NCI-H2029 treated with DMSO at 0.1 percent for 48 hours (cell line): Measurements from ENCODE around the gene CDK18.

Source experiments
- DNase-seq: peaks from one replicate; lab custom pipeline; 2025; lab: John Stamatoyannopoulos, UW

Gene CDK18

DNA sequence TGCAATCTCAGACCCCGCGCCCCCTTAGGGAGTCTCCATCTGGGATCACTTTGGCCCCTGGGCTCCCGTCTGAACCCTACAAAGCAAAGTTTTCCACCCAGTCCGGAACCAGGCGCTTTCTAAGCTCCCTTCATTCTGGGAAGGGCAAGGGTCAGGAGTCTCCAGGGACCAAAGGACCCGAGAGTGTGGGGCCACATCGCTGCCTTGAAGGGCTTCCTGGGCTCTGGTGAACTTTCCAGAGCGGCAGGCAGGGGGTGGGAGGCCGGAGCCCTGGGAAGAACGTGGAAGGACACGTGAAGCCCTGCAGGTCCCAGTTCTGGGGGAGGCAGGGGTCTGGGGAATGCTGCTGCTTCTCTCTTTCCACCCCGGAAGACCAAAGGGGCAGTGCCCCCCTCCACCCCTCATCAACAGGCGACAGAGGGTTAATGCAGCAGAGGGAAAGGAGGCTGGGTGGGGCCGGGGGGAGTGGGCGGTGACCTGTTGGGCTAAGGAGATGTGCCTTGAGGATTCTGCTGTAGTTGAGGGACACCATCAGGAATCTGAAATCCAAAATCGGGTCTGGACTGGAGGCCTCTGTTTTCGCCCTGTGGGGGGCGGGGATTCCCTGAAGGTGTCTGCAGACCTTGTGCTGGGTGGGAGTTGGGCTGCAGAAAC is 734 bp downstream of the CDK18 start:
- no peak for DNase-seq

DNA sequence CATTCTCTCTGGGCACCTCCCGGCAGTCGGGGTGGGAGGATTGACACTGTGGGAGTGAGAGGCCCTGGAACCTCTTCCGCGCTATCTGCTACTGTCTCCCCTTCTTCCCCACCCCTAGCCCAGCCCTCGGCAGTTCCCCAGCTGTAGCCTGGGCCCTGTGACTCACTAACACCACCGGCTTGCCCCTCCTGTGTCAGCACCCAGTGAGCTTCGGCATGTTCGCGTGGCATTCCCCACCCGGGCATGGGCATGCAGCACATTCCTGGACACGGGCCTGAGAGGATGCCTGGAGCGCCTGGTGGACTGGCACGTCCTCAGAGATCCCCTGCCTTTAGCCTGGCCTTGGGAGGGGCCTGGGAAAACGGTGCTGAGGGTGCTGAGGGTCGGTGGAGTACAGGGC is 1.3 kb downstream of the CDK18 start:
- no peak for DNase-seq

DNA sequence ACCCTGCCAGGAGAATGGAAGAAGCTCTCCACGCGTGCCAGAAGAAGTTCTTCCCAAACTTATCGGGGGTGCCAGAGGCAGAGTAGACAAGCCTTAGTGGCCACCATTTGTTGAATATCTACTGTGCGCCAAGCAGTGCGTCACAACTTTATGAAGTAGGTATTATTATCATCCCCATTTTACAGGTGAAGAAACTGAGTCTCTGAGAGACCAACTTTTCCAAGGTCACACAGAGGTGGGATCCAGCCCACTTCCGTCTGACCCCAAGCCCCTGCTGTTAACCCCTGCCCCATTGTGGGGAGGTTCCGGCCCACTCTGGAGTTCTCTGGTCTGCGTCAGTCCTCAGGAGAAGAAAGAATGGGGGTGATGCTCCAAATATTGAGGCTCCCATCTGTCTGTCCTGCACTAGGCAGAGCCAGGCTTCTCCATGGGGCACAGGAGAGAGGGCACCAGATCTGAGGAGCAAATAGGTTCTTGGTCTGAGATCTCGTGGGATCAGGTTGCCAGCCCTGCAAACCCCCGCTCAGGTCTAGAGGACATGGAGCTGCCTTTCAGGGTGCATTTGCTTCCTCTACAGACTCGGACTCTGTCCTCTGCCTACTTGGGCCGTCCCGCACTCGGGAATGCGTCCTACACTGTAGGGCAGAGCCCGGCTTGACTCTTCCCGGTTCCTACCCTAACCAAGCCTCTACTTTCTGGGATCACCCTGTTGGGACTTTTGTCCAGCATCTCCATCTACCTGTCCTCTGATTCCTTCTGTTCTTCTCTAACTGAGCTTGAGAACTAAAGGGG is 2.1 kb downstream of the CDK18 start:
- DNase-seq: no peak

DNA sequence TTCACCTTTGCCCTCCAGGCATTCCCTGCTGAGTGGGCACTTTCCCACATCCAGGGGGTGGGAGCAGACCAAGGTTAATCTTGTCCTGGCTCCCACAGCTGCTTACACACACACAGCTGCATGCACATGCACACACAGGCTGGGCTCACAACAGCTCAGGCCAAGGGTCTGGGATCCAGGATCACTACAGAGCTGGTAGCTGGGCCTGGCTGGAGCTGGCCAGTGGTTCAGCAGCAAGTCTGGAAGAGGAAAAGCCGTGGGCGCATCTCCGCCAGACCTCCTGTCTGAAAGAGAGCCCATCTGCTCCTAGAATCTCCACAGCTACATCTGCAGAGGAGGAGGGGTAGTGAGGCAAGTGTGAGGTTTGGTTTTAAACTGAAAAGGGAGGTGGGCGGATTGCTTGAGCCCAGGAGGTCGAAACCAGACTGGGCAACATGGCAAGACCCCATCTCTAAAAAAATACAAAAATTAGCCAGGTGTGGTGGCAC is 3.8 kb downstream of the CDK18 start:
- no peak for DNase-seq

DNA sequence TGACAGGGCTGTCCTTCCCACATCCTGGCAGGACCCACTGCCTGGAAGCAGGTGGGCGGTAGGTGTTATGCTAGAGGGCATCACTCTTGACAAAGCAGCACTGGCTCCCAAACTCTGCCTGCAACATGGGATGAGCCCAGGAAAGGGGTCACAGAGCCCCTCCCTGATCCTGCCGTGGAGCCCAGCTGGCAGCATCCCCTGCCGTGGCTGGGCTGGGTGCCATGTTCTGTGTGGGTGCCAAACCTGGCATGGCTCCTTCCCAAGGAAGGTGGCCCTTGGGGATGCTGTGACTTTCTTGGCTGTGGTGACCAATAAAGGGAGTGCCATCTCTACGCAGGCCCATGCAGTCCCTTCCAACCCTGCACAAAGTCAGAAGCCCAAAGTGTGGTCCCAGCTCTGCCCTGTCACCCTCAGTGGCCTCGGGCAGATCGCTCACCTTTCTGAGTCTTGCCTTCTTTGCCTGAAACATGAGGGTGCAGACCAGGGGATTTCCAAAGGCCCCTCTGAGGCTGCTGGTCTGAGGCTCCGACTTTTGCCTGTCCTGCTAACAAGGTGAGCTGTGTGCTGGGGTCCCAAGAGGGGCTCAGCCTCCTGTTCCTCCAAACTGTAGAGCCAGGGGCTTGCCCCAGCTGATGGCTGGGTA is 6.0 kb downstream of the CDK18 start:
- DNase-seq: no peak

DNA sequence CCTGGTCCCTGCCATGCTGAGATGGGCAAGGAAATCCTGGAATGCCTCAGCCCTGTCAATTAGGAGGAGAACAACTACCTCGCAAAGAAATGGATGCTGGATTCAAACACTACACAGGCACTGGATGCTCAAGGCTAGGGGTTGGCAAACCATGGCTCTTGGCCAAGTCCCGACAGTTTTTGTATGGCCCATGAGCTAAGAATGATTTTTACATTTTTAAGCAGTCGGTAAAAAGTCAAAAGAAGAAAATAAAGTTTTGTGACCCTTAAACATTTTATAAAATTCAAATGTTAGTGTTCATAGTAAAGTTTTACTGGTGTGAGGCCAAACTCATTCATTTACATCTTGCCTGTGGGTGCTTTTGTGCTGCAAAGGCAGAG is 6.5 kb downstream of the CDK18 start:
- no peak for DNase-seq

DNA sequence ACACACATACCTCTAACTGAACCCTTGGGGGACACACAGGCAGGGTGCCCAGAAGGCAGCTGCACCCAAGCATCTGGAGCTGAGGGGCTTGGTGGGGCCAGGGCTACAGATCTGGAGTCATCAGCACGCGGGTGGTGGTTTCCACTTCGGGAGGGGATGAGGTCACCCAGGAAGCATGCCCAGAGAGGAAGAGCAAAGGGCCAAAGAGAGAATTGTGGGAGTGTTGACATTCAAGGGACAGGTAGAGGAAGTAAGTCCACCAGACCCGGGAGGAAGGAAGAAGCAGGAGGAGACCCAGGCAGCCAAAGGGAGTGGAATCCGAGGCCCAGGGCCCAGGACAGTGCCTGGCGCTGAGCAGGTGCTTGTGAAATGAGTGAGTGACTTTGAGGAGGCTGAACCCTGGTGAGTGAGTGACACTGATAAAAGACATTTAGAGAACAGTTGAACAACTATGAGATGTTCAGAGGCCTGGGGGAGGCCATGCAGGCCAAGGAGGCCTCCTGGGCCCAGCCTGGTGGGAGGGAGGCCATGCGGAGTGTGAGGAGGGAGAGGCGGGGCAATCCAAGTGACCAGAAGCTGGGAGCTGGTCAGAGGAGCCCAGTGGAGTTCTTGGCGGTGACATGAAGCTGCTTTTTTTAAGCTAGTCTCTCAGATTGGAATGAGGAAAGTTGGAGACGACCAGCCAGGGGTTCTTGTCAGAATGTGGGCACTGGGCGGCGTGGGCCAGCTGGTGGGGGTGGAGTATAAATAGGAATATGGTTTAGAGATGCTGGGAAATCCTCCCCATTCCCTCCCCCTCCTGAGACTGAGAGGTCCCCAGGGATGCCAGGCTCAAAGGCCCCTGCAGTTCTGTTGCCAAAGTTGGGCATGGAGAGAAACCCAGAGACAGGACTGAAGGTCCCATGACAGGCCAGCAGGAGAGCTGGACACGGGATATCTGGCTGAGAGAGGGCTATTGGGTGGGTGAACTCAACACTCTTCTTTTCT is 7.9 kb downstream of the CDK18 start:
- DNase-seq: no peak

DNA sequence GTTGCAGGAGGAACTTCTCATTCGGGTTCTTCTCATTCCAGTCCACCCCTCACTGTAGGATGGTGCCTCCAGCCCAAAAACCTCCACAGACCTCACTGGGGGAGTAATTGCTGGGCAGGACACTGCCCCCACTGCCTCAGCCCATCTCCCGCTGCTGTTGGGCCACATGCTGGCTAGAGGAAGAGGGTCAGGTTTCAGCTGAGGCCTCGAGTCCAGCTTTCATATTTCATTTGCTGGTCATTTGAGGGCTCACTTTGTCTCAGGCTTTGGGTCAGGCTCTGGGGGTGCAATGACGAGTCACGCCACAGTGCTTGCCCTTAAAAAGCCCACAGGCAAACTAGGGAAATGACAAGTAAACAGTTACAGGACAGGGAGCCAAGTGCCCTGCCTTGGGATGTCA is 9.3 kb downstream of the CDK18 start:
- DNase-seq: no peak

DNA sequence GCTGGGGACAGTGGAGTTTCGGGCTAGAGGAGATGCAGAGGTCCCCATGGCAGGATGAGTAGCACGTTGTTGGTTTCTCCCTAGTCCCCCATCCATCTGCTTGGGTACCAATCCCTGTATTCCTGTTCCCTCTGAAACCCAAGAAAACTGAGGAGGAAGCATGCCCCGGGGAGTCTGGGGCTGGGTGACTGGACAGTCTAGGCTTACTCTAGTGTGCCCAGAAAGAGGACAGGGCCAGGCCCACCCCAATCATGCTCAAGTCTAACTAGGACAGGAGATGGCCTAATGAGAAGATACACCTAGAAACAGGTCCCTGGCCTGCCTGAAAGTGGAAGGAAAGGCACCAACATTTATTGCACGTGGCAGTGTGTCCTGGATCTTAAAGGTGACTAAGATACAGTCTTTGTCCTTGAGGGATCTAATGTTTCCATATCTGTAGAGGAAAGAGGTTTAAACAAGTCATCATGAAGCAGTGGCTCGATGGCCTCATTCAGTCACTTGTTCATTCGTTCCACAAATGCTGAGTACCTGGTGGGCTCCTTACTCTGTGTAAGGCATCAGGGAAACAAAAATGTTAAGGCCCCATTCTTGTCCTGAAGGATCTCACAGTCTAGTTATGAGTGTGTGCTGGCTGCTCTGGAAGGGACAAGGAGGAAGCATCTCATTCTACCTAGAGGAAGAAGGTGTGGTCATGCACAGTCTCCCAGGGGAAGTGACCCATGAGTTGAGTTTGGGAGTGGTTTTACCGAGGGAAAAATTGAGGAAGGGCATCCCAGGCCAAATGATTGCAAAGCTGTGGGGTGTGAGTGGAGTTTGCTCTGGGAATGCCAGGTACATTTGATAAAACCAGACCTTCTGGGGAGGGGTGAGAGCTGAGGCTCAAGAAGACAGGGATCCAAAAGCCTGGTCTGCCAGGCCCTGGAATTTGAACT is 10.0 kb downstream of the CDK18 start:
- no peak for DNase-seq

DNA sequence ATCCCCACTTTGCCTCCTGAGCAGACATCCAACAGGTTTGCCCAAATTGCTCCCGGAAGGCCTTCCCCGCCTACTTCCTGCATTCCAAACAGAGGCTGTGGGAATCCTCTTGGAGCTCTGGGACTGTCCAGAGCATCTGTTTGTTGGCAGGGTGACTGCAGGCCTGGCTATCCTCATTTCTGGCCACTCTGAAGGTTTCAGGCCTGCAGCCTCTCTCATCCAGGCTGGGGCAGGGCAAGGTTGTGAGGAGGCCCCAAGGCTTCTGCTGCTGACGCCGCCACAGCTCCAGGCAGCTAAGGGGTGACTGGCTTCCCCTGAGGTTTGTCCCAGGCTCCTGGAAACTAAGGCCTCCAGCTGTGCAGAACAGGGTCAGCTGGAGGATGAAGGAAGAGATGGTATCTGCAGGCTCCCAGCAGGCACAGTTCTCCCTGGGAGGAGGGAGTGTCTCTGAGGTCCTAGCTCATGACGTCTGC is 11.3 kb downstream of the CDK18 start:
- DNase-seq: no peak

DNA sequence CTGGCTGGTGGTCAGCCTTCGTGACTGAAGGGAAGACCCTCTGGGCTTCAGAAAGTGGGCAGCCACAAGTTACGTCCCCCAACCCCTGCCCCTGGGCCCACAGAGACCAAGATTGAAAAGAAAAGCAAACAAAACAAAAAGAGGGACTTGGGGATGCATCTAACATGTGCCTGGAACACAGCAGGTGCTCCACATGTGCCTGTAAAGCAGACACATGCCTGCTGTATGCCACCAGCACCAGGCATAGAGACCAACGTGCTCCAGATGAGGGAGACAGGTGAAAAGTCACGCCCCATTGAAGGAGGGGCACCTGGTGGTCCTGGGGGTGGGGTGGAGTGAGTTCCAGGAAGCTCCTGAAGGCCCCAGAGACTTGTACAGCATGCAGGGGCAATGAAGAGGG is 11.9 kb downstream of the CDK18 start:
- no peak for DNase-seq

DNA sequence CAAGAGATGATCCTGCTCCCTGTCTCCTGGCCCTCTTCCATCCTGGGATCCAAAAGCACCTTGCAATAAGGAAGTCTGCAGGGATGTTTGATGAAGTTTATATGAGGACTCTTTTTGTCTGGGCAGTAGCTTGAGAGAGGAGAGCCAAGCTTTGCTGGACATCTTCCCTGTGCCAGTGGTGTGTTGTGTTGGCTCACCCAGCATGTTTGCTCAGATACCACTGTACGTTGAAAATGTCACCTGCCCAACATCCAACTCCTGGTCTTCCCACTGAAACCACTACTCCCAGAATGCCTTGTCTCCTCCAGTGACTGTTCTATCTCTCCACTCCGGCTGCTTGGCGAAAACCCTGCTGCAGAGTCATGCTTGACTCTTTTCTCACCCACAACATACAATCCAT is 12.8 kb downstream of the CDK18 start:
- no peak for DNase-seq

DNA sequence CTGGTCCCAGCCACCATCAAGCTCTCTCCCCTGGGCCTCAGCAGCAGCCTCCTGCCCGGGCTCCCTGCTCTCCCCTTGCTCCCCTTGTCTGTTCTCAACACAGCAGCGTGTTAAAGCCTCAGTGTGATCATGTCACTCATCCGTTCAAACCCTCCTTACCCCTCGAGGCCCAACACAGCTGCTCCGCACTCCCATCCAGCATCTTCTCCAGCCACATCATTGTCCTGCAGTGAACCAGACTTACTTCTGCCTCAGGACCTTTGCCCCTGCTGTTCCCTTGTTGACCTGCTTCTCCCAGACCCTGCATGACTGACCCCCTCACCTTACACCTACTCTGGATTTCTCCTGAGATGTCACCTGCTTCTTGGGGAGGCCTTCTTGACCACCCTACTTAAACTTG is 13.3 kb downstream of the CDK18 start:
- no peak for DNase-seq

DNA sequence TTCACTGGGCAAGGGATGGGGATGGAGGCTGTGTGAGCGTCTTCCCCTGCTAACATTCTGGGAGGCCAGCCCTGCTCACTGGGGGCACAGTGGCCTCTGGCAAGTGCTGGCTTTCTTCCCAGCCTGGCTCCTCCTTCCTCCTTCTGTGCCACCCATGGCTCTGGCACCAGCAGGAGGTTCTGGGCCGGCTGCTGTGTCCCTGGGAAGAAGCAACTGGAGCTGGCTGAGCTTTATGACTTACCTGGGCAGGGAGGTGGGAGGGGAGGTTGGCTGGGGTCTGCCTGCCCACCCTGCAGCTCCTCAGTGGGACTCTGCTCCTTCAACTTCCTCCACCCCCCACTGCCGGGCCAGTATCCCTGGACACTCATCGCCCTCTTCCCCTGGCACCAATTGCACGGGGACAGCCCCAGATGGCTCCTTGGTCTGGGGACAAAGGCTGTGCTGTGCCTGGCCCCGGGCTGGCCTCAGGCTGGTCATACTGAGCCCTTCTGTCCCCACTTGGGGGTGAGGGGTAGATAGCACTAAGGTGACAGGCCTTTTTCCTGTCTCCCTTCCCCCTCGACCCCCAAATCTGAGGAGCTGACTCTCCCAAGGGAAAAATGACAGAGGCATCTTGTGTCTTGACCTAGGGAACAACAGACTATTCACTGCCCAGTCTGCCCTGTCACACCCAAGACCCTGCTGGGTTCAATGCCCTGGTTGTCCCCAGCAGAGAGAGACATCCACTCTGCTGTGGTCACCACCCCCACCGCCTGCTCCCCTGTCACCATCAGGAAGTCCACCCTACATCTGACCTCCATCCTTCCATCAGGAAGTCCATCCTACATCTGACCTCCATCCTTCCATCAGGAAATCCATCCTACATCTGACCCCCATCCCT is 14.4 kb downstream of the CDK18 start:
- DNase-seq: no peak

DNA sequence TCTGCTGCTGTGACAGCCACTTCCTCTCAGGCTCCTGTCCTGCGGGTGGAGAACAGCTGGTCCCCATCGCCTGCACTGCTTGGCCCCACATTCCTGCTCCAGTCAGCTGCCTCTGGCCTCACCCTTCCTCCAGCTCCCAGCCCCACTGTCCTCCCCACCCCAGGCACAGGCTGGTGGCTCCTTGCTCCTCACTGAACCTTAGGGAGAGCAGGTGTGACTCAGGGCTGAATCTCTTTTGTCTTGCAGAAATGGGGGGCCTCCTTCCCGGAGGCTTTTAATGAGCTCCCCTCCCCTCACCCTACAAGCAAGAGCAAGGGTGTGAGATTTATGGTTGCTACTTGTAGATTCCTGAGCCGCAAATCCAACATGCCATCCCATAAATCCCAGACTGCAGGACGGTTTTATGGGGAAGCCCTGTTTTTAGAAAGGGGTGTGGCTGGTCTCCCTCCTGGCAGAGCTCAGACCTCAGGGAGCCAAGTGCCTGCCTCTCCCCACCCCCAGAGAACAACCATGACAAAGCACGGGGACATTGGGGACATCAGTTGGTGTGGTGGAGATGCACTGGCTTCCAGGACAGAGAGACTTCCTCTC is 15.2 kb downstream of the CDK18 start:
- no peak for DNase-seq

DNA sequence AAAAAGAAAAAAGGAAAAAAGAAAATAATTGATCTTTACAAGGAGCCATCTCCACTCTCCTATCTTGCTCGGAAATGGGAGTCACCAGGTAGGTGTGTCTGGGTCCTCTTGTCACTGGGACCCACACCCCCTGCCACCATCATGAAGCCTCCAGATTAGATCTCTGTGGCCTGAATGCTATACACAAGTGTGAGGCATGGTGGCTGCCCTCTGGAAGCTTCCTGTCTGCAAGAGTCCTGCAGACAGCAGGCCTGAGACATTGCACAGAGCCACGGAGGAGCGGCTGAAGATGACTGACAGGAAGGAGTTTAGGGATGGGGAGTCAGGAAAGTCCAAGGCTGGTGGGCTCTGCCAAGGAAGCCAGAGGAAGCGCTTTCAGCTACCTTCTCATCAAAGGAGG is 16.2 kb downstream of the CDK18 start:
- DNase-seq: no peak

DNA sequence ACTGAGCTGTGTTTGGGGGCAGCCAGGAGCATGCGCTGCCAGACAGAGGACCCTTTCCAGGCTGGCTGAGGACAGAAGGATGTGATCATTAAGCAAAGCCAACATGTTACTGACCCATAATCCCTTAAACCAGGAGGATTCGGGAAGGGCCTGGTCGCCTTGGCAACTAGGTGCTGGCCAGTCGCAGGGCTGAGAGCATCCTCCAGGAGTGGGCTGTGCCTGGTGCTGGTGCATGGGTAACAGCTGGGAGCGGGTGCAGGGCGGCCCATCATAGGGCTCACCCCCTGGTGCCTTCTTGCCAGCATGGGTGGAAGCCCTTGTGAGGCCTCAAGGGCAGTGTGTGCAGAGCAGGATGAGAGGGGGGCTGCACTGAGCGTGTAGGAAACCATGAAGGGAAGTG is 17.2 kb downstream of the CDK18 start:
- DNase-seq: no peak

DNA sequence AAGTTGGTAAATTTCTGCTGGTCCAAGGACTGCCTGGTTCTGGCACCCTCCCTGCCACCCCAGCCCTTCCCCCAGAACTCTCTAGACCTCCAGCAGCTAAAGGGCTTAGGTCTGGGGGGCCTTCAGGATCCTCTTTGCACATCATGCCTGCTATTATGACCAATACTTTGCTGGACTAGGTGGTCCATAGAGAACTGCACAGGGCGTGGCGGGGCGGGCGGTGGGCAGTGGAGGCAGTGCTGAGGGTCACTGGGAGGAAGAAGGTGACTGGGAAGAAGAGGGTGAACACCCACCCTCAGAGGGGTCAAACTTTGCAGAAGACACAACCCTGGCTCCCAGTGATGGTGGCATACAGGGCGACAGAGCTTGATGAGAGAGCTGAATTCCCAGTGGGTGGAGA is 18.2 kb downstream of the CDK18 start:
- DNase-seq: no peak

DNA sequence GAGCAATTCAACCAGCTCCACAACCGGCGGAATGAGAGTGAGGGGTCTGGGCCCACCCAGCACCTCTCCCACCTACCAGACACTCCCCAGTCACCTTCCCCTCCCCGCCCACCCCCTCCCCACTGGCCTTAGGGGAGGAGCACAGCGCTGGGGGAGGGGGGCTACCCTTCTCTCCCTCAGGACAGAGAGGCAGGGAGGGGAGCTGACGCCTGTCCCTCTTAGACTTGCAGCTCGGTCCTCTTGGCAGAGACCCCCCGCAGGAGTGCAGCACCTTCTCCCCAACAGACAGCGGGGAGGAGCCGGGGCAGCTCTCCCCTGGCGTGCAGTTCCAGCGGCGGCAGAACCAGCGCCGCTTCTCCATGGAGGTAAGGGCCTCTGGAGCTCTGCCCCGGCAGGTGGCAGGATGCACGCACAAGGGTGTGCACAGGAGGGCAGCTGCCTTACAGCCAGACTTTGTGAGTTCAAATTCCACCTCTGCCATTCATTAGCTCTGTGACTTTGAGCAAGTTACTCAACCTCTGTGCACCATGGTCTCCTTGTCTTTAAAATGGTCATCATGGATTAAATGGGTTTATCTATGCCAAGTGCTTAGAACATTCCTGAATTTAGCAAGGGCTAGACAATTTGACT is 18.9 kb downstream of the CDK18 start:
- DNase-seq: no peak
